GM21619 (cell line): ENCODE data around the gene PPP1R14C.
"Not testable (repeated sequence)": the region's sequence is repeated elsewhere in the genome, so short reads cannot be mapped to it uniquely, and the experiment has no call there.

Source experiments
- ATAC-seq: cut with Tn5 transposase; IDR thresholded peaks from one replicate; pipeline ENCODE4 v1.9.1; 2021; ENCODE audit not compliant: unreplicated experiment

The PPP1R14C gene

GRCh38 chr6:150137711-150138110 is 5.1 kb upstream of the PPP1R14C start:
- not testable (repeated sequence) for ATAC-seq

DNA sequence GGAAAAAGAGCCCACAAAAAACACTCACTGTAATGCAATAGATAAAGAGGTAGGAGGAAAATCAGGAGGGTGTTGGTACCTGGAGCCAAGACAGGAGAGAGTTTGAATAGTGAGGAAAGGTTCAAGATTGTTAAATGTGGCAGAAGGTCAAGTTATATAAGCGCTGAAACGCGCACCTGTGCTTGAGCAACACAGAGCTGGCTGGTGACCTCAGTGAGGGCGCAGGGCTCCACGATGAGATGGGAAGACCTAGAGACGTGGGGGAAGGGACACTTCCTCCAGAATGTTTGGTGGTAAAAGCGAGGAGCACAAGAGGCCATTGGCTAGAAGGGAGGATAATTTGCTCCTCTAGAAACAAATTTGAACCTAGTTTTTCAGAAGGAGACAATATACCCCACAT is 4.2 kb upstream of the PPP1R14C start:
- ATAC-seq: no peak

DNA sequence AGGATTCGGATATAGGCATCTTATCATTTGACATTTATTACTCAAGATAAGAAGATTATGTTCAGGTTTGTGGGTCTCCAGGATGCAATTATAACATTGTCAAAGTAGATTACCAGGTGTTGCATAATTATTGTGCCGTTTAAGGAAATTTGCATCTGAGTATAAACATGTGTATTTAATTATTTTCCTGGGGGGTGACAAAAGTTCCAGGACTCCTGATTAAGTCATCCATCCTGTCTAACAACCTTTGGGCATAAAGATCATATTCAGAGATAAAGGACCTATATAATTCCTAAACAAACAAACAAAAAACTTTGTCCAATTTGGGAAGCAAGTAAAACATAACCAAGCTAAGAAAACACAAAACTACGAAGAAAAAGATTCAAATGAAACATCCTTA is 3.3 kb upstream of the PPP1R14C start:
- ATAC-seq: no peak

GRCh38 chr6:150140236-150140969 is 2.4 kb upstream of the PPP1R14C start:
- no peak for ATAC-seq

GRCh38 chr6:150142097-150142669 is 661 bp upstream of the PPP1R14C start:
- ATAC-seq: no peak

GRCh38 chr6:150143516-150144293 is 861 bp downstream of the PPP1R14C start:
- no peak for ATAC-seq

DNA sequence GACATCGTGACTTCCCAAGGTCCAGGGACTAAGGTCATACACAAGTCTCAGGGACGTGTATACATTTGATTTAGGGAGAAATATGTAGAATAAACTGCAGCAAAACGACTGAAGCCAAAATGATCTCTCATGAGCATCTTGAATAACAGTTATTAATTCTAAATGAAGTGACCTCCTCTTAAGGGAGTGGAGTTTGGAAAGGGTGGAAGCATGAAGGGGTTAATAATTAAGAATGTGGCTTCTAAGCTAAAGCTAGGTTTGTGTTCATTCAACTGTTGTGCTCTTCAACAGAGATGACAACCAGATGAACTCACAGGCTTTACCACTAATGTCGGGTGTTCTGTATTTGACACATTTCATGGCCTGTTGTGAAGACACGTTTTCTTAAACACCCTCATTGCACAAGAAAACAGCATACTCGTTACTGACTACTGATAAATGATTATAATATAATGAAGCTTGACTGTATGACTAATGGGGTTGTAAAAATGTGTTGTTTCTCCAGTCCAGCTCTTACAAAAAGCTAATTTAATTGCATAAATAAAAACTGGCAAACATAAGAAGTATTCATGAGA is 1.5 kb downstream of the PPP1R14C start:
- no peak for ATAC-seq

- ATAC-seq: no peak
Measured at GRCh38 chr6:150145427-150145826, 2.6 kb downstream of the PPP1R14C start.

DNA sequence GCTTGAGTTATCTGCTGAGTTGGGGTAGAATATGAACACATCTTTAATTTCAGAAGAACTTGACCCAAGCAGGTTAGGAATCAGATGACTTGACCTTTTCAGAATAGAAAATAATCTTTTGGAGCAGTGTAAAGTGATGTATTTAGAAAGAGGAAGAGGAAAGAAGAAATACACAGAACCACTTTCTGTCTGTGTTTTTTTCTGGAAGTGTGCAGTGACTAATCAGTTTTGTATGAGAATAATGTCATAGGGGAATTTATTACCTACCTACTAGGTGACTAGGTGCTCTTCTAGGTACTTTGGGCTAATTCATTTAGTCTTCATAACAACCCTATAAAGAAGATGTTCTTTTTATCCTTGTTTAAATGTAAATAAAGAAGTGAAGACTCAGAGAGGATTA is 3.0 kb downstream of the PPP1R14C start:
- no peak for ATAC-seq

DNA sequence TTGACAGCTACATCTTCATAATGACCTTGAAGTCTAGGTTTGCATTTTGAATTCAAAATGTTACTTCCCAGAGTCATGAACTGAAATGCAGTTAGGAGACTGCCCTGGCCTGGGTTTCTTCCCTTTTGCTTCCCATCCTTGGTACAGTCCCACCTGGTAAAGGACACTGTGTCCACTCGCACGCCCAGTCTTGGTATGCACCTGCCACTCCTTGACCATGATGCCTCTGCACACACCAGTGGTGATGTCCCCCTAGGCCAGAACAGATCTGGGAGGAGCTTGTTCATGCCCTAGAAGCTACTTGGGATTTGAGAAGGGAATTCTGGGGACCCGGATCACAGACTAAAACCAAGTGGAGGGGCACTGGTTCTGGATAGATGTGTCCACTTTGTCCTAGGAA is 3.6 kb downstream of the PPP1R14C start:
- ATAC-seq: no peak

- no peak for ATAC-seq
Measured at GRCh38 chr6:150149146-150149545, 6.3 kb downstream of the PPP1R14C start.

DNA sequence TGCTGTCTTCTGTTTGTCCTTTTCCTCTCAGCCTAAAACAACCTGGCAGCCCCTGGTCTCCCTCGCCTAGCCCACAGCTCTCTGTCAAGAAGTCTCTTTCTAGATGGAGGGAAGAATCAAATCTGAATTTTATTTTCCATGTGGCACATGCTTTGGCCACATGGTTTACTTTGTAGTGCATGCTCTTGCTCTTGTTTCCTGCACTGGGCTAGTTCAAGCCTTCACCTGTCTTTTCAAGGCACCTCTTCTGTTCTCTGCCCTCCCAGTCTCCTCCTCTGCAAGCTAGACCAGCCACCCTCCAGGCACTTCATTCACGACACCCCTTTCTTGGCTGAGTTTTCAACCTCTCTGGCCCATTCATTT is 7.6 kb downstream of the PPP1R14C start:
- ATAC-seq: no peak

- ATAC-seq: no peak
Measured at GRCh38 chr6:150150821-150151646, 8.2 kb downstream of the PPP1R14C start.

DNA sequence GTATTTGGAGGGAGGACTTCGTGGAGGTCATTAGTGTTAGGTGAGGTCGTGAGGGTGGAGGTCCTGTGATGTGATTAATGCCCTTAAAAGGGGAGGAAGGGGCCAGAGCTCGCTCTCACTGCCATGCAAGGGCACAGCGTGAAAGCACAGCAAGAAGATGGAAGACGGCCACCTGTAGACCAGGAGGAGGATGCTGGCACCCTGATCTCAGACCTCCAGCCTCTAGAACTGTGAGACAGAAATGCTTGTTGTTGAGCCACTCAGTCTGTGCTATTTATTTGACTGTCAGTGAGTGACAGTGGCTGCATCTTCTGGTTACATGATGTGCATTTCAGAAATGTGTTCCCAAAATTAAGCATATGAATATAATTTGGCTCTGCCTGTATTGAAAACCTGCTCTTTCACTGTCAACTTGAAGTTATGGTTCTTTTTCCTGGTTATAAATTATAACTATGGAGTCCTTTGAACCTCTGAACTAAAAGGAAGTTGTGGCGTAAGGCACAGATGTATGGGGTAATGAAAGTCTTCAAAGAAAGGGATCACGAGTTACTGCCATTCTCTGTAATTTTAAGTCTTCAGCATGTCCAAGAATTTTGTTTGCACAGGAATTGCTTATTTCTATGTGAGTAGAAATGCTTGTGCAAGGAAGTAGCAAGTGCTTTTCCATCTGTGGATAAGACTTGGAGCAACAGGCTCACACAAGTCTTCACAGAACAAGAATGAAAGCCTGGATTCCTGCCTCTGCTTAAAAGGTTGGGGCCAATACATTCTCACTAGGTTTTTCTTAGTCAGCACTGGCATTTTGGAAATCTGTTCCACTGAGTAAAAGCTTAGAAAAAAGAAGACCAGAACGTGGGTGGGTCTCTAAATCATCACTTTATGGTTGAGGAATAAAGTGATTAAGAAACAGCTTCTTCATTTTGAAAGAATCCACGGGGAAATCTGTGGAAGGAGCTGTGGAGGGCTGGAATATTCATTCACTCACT is 10.3 kb downstream of the PPP1R14C start:
- no peak for ATAC-seq

DNA sequence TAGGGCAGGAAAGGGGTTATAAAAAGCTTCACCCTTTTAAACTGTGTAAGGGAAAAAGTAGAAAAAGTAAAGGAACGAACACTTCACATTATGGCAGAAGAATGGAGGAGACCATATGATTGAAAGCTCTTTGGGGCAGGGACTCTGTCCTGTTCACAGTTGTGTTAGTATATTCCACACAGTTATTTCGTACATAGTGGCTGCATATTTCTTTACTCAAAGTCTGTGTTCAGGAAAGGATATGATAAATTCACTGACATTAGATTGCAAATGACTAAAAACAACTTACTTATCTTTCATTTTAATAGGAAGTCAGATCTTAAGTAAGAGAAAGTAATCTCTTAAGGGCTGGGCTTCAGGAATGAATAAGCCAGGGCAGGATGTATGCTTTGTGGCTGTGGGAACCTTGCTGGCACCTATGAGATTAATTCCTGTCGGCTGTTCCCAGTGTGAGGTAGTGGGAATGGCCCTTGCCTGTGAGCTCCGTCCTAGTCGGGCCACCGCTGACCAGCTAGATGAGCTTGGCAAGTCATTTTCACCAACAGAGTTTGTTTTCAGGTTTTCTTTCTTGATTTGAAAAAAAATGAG is 11.2 kb downstream of the PPP1R14C start:
- ATAC-seq: no peak

DNA sequence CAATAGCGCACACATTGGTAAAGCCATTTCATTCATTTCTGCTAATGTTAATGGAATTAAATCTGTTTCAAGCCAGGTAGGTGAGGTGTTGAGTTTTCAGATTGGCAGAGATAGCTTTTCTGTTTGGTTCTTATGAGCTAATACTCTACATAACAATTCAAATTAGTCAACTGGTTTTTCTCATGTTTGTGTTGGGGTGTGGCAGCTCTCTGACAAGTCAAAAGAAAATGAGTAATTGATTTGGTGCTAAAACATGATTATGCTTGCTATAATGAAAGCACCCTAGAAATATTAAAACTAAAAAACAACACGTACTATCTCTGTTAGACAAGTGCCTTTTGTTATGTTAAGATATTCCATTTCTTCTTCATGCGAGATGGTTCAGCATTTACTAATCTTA is 13.6 kb downstream of the PPP1R14C start:
- no peak for ATAC-seq

- no peak for ATAC-seq
Measured at GRCh38 chr6:150157081-150157480, 14.2 kb downstream of the PPP1R14C start.

GRCh38 chr6:150159757-150160156 is 16.9 kb downstream of the PPP1R14C start:
- ATAC-seq: no peak

DNA sequence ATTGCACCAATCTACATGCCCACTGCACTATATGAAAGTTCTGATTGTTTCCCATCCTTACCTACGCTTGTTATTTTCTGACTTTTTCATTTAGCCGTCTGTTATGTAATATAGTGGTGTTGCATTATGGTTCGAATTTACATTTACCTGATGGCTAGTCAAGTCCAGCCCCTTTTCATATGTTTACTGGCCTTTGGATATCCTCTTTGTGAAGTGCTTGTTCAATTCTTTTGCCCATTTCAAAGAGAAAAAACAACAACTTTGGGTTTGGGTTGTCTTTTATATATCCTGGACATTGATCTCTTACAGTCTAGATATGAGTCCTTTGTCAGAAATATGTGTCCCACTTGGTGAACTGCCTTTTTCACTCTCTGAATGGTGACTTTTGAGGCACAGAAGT is 21.1 kb downstream of the PPP1R14C start:
- no peak for ATAC-seq
